Right ventricle myocardium superior (tissue), 1 donor: ENCODE data around the gene SRGAP3. TPM values are rescaled to one million over a fixed set of nuclear protein-coding genes. Genes with fewer than 3 reads are reported as not detected.
A peak's percentile ranks its signal among the peaks of the same experiment; 100 is the strongest.

Experiments
- ATAC-seq: fragments of 200-7000 bp; cut with Tn5 transposase; one replicate; pipeline ENCODE4 v1.9.1; 2020; ENCODE audit warnings: mild to moderate bottlenecking; ENCODE audit not compliant: poor library complexity
- DNase-seq: peaks from one replicate; pipeline ENCODE4 v3.0.0-alpha.2; 2020
- intact Hi-C: fragments of 100-400 bp; cut with DNase I; formaldehyde crosslinking; loops from one replicate; pipeline ENCODE4 v1.11.2; 2022
- total RNA-seq: library from RNA; stranded (reverse); fragmentation: NEBNext Ultra II Directional; extraction: Animal tissue kit (Norgen Biotek cat#: 25700); gene quantifications from one replicate; pipeline ENCODE4 v1.2.1, GENCODE V29; 2021
- donor health status: DM: no; HTN: yes; CAD: no; lungs with severe emphysema.

Gene SRGAP3
- total RNA-seq, 1 donor from 2014 or later = 5.1 TPM

- intact Hi-C loops = no loop called here
- no peak for ATAC-seq
Measured at GRCh38 chr3:9062570-9062969, 186.9 kb downstream of the SRGAP3 start.

GRCh38 chr3:9061634-9062033, 187.8 kb downstream of the SRGAP3 start:
- DNase-seq (no peak), ATAC-seq (no peak)
- intact Hi-C loops = no loop called here

More at GRCh38 chr3:9062570-9062969, 186.9 kb downstream of the SRGAP3 start:
- DNase-seq = no peak

GRCh38 chr3:9059489-9060400, 189.7 kb downstream of the SRGAP3 start:
- ATAC-seq = no peak
- no peak for DNase-seq
- intact Hi-C loops = no loop called here

GRCh38 chr3:9056581-9056980, 192.9 kb downstream of the SRGAP3 start:
- DNase-seq = no peak
- intact Hi-C loops = no loop called here
- no peak for ATAC-seq

- intact Hi-C loops = no loop called here
- DNase-seq = no peak
- ATAC-seq = no peak
Measured at GRCh38 chr3:9047452-9048346, 201.7 kb downstream of the SRGAP3 start.

GRCh38 chr3:9045371-9045770, 204.1 kb downstream of the SRGAP3 start:
- DNase-seq (no peak), ATAC-seq (no peak)
- intact Hi-C loops = no loop called here

- ATAC-seq (no peak), DNase-seq (no peak)
- intact Hi-C loops = no loop called here
Measured at GRCh38 chr3:9043063-9043462, 206.4 kb downstream of the SRGAP3 start.

- DNase-seq = no peak
- no peak for ATAC-seq
- intact Hi-C loops = no loop called here
Measured at GRCh38 chr3:9041626-9042025, 207.8 kb downstream of the SRGAP3 start.

- ATAC-seq (no peak), DNase-seq (no peak)
- intact Hi-C loops = no loop called here
Measured at GRCh38 chr3:9040996-9041395, 208.4 kb downstream of the SRGAP3 start.

- ATAC-seq = peak; percentile 88
- peak; percentile 68 for DNase-seq
- intact Hi-C loops = no loop called here
Measured at GRCh38 chr3:9037144-9037711, 212.2 kb downstream of the SRGAP3 start.

- intact Hi-C loops = no loop called here
- DNase-seq (peak; percentile 87), ATAC-seq (peak; percentile 87)
Measured at GRCh38 chr3:9036404-9037131, 212.9 kb downstream of the SRGAP3 start.

GRCh38 chr3:9035961-9036360, 213.5 kb downstream of the SRGAP3 start:
- intact Hi-C loops = no loop called here
- ATAC-seq = no peak
- DNase-seq = no peak

- no peak for ATAC-seq
- DNase-seq = no peak
Measured at GRCh38 chr3:9035473-9035872, 214.0 kb downstream of the SRGAP3 start.

GRCh38 chr3:9033867-9034266, 215.6 kb downstream of the SRGAP3 start:
- DNase-seq (no peak), ATAC-seq (no peak)
- intact Hi-C loops = no loop called here

More at GRCh38 chr3:9035473-9035872, 214.0 kb downstream of the SRGAP3 start:
- intact Hi-C loops = no loop called here

GRCh38 chr3:9032231-9032777, 217.1 kb downstream of the SRGAP3 start:
- intact Hi-C loops = no loop called here
- DNase-seq = no peak
- no peak for ATAC-seq

GRCh38 chr3:9030034-9030433, 219.4 kb downstream of the SRGAP3 start:
- DNase-seq (no peak), ATAC-seq (no peak)
- intact Hi-C loops = no loop called here

GRCh38 chr3:9028134-9028533, 221.3 kb downstream of the SRGAP3 start:
- DNase-seq = peak; percentile 96
- intact Hi-C loops = no loop called here

GRCh38 chr3:9026320-9027045, 223.0 kb downstream of the SRGAP3 start:
- ATAC-seq = no peak
- DNase-seq = no peak
- intact Hi-C loops = no loop called here

More at GRCh38 chr3:9028134-9028533, 221.3 kb downstream of the SRGAP3 start:
- peak; percentile 96 for ATAC-seq
